Fibroblast of villous mesenchyme (primary cell): ENCODE data around the gene ACTR6. TPM values are rescaled to one million over a fixed set of nuclear protein-coding genes. Genes with fewer than 3 reads are reported as not detected.
A peak's percentile ranks its signal among the peaks of the same experiment; 100 is the strongest.

ENCODE experiments used
- DNase-seq: peaks from one replicate; pipeline ENCODE4 v3.0.0-alpha.2; 2010; ENCODE audit warnings: low read depth
- H3K4me3 ChIP-seq: 2 replicates; pipeline ENCODE4 v1.5.1; 2011; ENCODE audit warnings: low read depth, mild to moderate bottlenecking, low read length
- CTCF ChIP-seq: IDR thresholded peaks from 2 replicates; pipeline ENCODE4 v1.5.1; 2012; ENCODE audit warnings: low read depth, mild to moderate bottlenecking, low read length; ENCODE audit not compliant: insufficient read depth
- total RNA-seq: library from RNA; depleted of rRNA; stranded (reverse); fragments of >200 nt; gene quantifications from 2 replicates; pipeline ENCODE4 v1.2.3, GENCODE V29; 2012

The ACTR6 gene
- total RNA-seq = 13.9 and 21.2 TPM in 2 replicates

DNA sequence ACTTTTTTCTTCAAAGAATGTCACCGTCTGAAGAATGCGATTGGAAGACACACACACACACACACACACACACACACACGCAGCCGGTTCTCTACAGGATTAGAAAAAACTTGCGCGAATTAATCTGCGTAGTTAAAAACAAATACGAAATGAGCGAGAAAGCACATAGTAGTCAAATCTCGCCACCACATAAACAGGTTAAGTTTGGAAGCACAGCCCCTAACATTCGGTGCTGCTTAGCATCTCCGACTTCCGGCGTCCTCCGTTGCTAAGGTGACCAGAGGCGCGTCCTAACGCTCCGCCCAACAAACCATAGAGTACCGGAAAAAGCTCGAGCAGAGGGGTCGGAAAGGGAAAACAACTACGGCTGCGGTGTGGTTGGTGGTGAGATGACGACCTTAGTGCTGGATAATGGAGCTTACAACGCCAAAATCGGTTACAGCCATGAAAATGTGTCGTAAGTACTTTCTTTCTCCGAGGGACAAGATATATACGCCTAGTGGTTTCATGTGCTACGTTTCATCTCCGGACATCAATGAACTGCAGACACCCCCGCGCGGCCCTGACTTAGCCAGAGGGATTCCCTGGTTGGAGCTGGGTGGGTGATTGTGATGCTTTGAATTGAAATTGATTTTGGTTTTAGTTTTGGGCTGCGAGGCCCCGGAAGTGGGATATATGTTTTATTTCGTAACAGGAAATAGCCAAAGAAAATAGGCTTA is at the start of gene ACTR6:
ACTR6 (plus strand) TSS at position 353 of the 719 bp plus-strand sequence; CDS start at position 390, 37 bp downstream.
- no peak for TF ChIP-seq CTCF

DNA sequence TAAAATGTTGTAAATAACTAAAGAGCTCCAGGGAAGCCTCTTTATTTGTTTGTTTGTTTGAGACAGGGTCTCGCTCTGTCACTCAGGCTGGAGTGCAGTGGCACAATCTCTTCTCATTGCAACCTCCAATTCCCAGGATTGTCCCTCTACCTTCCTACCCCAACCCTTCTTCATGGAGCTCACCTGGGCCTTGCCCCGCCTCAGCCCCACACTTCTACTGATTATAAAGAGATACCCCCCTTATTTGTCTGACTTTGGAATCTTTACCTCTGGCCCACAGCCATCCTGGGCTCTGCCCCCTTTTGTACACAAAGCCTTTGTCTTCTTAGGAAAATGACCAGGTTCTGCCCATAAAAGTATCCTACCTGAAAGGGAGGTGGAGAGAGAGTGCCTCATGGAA is 48.8 kb upstream of the ACTR6 start:
- H3K4me3 ChIP-seq = no peak overlapping the region

More for the DNA sequence above, at the start of gene ACTR6:
- peak within 1 kb of the TSS; percentile 90 for H3K4me3 ChIP-seq
- peak; percentile 95 for DNase-seq

DNA sequence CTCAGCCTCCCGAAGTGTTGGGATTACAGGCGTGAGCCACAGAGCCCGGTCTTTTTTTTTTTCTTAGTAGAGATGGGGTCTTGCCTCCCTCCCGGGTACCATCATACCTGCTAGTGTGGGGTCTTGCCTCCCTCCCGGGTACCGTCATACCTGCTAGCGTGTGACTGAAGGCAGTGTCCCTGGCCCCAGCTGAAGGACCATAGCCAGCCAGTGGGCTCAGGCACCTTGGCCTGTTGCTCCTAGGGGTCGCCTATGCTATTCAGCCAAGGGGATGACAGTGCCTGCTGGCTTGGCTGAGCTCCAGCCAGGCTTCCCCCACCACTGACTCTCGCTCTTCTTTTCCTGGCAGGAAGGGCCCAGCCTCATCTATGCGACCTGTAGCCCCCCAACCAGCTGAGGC is 47.5 kb upstream of the ACTR6 start:
- TF ChIP-seq CTCF = no peak
- no peak for DNase-seq
- no peak overlapping the region for H3K4me3 ChIP-seq

More for the DNA sequence above, 48.8 kb upstream of the ACTR6 start:
- no peak for TF ChIP-seq CTCF
- DNase-seq = no peak

- peak; percentile 96 for TF ChIP-seq CTCF
- H3K4me3 ChIP-seq = no peak overlapping the region
- peak; percentile 63 for DNase-seq
These were observed 46.0 kb upstream of the ACTR6 start for GRCh38 chr12:100154474-100155247.

DNA sequence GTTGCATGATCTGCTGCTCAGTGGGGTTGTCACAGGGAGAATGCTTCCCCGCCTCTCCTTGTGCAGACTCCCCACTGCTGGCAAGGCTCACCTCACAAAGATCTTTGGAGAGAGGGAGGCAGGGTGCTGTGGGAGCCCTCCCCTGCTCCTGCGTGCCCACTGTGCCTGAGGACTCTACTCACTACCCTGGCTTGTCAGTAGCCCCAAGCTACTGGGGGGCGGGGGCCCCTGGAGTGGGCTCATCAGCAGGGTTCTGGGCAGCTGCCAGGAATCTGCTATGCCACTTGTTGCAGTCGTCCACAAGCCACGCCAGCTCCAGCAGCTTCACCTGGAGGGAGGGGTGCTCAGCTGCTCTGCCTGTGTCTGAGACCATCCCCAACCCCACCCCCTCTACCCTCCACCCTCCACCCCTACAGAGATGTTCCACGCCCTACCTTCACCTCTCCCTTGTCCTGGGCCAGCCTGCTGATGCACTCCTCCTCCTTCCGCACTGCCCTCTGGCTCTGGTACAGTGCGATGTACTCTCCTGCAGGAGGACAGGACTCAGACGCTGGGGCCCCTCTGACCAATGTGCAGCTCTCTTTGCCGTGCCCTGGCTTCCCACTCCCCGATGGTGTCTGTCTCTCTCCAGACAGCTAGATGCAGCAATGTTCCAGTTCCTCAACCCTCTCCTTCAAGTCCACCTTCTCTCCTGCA is 43.7 kb upstream of the ACTR6 start:
- TF ChIP-seq CTCF = no peak
- no peak for DNase-seq
- H3K4me3 ChIP-seq = no peak overlapping the region

GRCh38 chr12:100157427-100157821 is 43.2 kb upstream of the ACTR6 start:
- H3K4me3 ChIP-seq = no peak overlapping the region
- DNase-seq = no peak
- TF ChIP-seq CTCF = no peak
